Fibroblast of lung (primary cell): ENCODE data around the gene CMIP.

ENCODE experiments used
- CTCF ChIP-seq, 2 donors: IDR thresholded peaks in 1 of 2; conservative IDR thresholded peaks in 1 of 2; 1 replicate in 1 of 2; 2 replicates in 1 of 2; pipeline ENCODE4 v1.5.1; 2011 to 2012; ENCODE audit warnings: low read length in 2 of 2, control low read depth in 1 of 2, inconsistent platforms in 1 of 2, low read depth in 1 of 2, mild to moderate bottlenecking in 1 of 2
- EZH2 ChIP-seq: IDR thresholded peaks from 2 replicates; pipeline ENCODE4 v1.5.1; 2012; ENCODE audit warnings: low read length, control low read depth, mild to moderate bottlenecking; ENCODE audit errors: missing control alignments

- TF ChIP-seq CTCF (conservative IDR thresholded peaks at IDR 0.05 in 1 of 2, IDR thresholded peaks at IDR 0.05 in 1 of 2; ENCODE audit: low read depth in 1 of 2, low read length in 2 of 2) (no peak), EZH2 (no peak)
Measured at GRCh38 chr16:81687131-81687456, 242.5 kb downstream of the CMIP start.
